Mammary epithelial cell (primary cell): ENCODE results near the gene AGAP1.

ENCODE experiments used
- CTCF ChIP-seq, 2 donors: IDR thresholded peaks in 1 of 2; conservative IDR thresholded peaks in 1 of 2; 2 replicates each; pipeline ENCODE4 v1.5.1; 2011 to 2012; ENCODE audit warnings: inconsistent platforms in 2 of 2, low read length in 2 of 2, mild to moderate bottlenecking in 2 of 2, control low read depth in 1 of 2, low read depth in 1 of 2; ENCODE audit not compliant: insufficient read depth in 1 of 2; ENCODE audit errors: extremely low read depth in 1 of 2
- EZH2 ChIP-seq: IDR thresholded peaks from 2 replicates; pipeline ENCODE4 v1.6.1; 2012; ENCODE audit warnings: low read length, inconsistent platforms, borderline replicate concordance

- TF ChIP-seq CTCF (conservative IDR thresholded peaks at IDR 0.05 in 1 of 2, IDR thresholded peaks at IDR 0.05 in 1 of 2; ENCODE audit: extremely low read depth in 1 of 2, insufficient read depth in 1 of 2, low read depth in 1 of 2, low read length in 2 of 2), result no peak
- TF ChIP-seq EZH2, result no peak
Measured at GRCh38 chr2:235723371-235723770, 229.5 kb downstream of the AGAP1 start.
